Caco-2 (cell line): ENCODE data around the gene PPP1R12C. TPM values are rescaled to one million over a fixed set of nuclear protein-coding genes. Genes with fewer than 3 reads are reported as not detected.

Experiments
- BruUV-seq: library from RNA; stranded (reverse); fragments of 400-500 nt; replicated peaks from 2 replicates; lab custom pipeline; 2021; lab: Mats Ljungman, UMichigan
- CTCF ChIA-PET: fragments of 300-600 bp; sonication (Branson Sonifier 250); formaldehyde crosslinking; loops from one replicate; lab custom pipeline; 2022; ENCODE audit warnings: antibody characterized with exemption; lab: Charles Lee
- POLR2A ChIA-PET: fragments of 300-600 bp; sonication (Branson Sonifier 250); formaldehyde crosslinking; loops from one replicate; lab custom pipeline; 2022; ENCODE audit warnings: antibody characterized with exemption; lab: Charles Lee
- DNase-seq, 2 experiments: peaks; one replicate each; pipeline versions ENCODE4 v3.0.0 to v3.0.0-alpha.2; 2020 to 2022
- H3K27me3 ChIP-seq: replicated peaks from 2 replicates; pipeline ENCODE4 v1.6.0; 2011; ENCODE audit warnings: low read length; ENCODE audit not compliant: control insufficient read depth, insufficient read depth
- H3K36me3 ChIP-seq: 2 replicates; pipeline ENCODE4 v1.5.1; 2011; ENCODE audit warnings: low read length; ENCODE audit not compliant: control insufficient read depth, insufficient read depth
- H3K4me1 ChIP-seq: fragments of 250-450 bp; sonication (Bioruptor Pico); 2 replicates; pipeline ENCODE4 v1.5.1; 2020; ENCODE audit warnings: mild to moderate bottlenecking
- H3K4me3 ChIP-seq: 2 replicates; pipeline ENCODE4 v1.5.1; 2011; ENCODE audit warnings: low read depth, mild to moderate bottlenecking, control low read depth, low read length
- H3K9me3 ChIP-seq: fragments of 250-450 bp; sonication (Bioruptor Pico); 2 replicates; pipeline ENCODE4 v1.5.1; 2020; ENCODE audit warnings: mild to moderate bottlenecking, moderate library complexity
- H3K27ac Mint-ChIP-seq: one replicate; pipeline ENCODE4 v1.8.0; 2022; ENCODE audit warnings: mixed read lengths; ENCODE audit not compliant: unreplicated experiment
- H3K27me3 Mint-ChIP-seq: one replicate; pipeline ENCODE4 v1.8.0; 2022; ENCODE audit warnings: mixed read lengths; ENCODE audit not compliant: insufficient read depth, unreplicated experiment
- H3K36me3 Mint-ChIP-seq: one replicate; pipeline ENCODE4 v1.8.0; 2022; ENCODE audit warnings: mild to moderate bottlenecking, mixed read lengths; ENCODE audit not compliant: insufficient read depth, unreplicated experiment
- H3K4me1 Mint-ChIP-seq: one replicate; pipeline ENCODE4 v1.8.0; 2022; ENCODE audit warnings: low read depth, mixed read lengths; ENCODE audit not compliant: unreplicated experiment
- H3K4me3 Mint-ChIP-seq: one replicate; pipeline ENCODE4 v1.8.0; 2022; ENCODE audit warnings: mild to moderate bottlenecking, moderate library complexity, mixed read lengths; ENCODE audit not compliant: unreplicated experiment
- H3K9me3 Mint-ChIP-seq: one replicate; pipeline ENCODE4 v1.8.0; 2022; ENCODE audit warnings: mixed read lengths; ENCODE audit not compliant: unreplicated experiment
- intact Hi-C: fragments of 100-400 bp; cut with micrococcal nuclease; formaldehyde crosslinking; loops from one replicate; pipeline ENCODE4 v1.10.0; 2022; ENCODE audit not compliant: unreplicated experiment
- total RNA-seq: library from RNA; stranded (reverse); gene quantifications from 2 replicates; pipeline ENCODE4 v1.2.3, GENCODE V29; 2022
- TF ChIP-seq, protein P1 (sequence below), 2 experiments: fragments of 200-600 bp in 1 of 2; IDR thresholded peaks; 1 replicate in 1 of 2; 2 replicates in 1 of 2; pipeline versions ENCODE4 v1.5.1 to v1.8.0; 2011 to 2022; ENCODE audit warnings: antibody characterized with exemption in 1 of 2, control low read depth in 1 of 2, inconsistent platforms in 1 of 2, low read depth in 1 of 2, low read length in 1 of 2, mild to moderate bottlenecking in 1 of 2, moderate library complexity in 1 of 2; ENCODE audit not compliant: insufficient read depth in 1 of 2, severe bottlenecking in 1 of 2, unreplicated experiment in 1 of 2

The PPP1R12C gene
- total RNA-seq, 1 experiment from 2014 or later = 104 TPM

DNA sequence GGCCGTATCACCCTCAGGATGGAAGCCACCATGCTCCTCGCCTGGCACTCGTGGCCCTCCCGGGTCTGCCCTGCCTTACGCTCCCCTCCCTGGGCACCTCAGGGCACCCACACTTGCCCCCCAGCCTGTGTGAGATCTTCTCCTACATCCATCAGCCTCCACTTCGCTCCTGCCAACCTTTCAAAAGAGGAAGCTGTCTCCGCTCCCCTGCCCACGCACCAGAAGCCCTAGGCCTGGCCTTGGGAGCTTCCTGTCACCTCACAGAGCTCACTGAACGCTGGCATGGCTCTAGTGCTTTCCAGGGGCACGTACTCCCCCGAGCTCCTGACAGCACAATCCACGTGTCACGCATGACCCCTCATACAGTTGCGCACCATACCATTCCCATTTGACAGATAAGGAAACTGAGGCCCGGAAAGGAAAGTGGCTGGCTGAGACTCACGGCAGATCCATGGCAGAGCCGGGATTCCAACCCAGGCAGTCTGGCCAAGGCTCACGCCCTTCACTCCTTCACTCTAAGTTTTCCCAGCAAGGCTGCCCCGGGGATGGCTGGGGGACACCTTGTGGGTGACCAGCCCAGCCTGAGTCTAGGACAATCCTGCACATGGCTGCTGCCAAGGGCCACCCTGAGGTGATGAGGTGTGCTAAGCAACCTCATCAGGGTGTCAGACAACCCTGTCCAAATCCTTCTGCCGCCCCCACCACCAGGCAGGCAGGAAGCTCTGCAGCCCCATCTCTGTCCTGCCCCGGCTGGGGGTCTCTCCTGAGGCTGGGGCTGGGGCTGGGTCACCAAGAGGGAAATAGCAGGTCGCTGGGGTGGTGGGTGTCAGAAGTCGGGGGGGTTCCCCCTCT is 19.3 kb downstream of the PPP1R12C start:
- H3K27me3 Mint-ChIP-seq = no peaks in the 10 kb centered on the region
- ChIA-PET CTCF (no interaction called here), POLR2A (no interaction called here)
- no peaks in the 10 kb centered on the region for H3K4me1 ChIP-seq
- no peaks in the 10 kb centered on the region for H3K27me3 ChIP-seq
- H3K4me3 Mint-ChIP-seq = no peak overlapping the region
- H3K4me1 Mint-ChIP-seq = no peaks in the 10 kb centered on the region
- no TSS peak for BruUV-seq
- no peak overlapping the region for H3K27ac Mint-ChIP-seq
- TF ChIP-seq, protein P1, sequence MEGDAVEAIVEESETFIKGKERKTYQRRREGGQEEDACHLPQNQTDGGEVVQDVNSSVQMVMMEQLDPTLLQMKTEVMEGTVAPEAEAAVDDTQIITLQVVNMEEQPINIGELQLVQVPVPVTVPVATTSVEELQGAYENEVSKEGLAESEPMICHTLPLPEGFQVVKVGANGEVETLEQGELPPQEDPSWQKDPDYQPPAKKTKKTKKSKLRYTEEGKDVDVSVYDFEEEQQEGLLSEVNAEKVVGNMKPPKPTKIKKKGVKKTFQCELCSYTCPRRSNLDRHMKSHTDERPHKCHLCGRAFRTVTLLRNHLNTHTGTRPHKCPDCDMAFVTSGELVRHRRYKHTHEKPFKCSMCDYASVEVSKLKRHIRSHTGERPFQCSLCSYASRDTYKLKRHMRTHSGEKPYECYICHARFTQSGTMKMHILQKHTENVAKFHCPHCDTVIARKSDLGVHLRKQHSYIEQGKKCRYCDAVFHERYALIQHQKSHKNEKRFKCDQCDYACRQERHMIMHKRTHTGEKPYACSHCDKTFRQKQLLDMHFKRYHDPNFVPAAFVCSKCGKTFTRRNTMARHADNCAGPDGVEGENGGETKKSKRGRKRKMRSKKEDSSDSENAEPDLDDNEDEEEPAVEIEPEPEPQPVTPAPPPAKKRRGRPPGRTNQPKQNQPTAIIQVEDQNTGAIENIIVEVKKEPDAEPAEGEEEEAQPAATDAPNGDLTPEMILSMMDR (IDR thresholded peaks at IDR 0.05; ENCODE audit: insufficient read depth in 1 of 2, low read depth in 1 of 2, low read length in 1 of 2, severe bottlenecking in 1 of 2, unreplicated experiment in 1 of 2) = no peak
- H3K36me3 Mint-ChIP-seq = peaks cover 22% of the 10 kb centered on the region
- H3K4me3 ChIP-seq = no peak overlapping the region
- no peak for DNase-seq
- H3K9me3 ChIP-seq = peaks cover 4% of the 10 kb centered on the region; the same call in 1 of the 2 replicates
- intact Hi-C loops = no loop called here
- H3K9me3 Mint-ChIP-seq = no peaks in the 10 kb centered on the region
- peaks cover 1% of the 10 kb centered on the region; the same call in 1 of the 2 replicates for H3K36me3 ChIP-seq

DNA sequence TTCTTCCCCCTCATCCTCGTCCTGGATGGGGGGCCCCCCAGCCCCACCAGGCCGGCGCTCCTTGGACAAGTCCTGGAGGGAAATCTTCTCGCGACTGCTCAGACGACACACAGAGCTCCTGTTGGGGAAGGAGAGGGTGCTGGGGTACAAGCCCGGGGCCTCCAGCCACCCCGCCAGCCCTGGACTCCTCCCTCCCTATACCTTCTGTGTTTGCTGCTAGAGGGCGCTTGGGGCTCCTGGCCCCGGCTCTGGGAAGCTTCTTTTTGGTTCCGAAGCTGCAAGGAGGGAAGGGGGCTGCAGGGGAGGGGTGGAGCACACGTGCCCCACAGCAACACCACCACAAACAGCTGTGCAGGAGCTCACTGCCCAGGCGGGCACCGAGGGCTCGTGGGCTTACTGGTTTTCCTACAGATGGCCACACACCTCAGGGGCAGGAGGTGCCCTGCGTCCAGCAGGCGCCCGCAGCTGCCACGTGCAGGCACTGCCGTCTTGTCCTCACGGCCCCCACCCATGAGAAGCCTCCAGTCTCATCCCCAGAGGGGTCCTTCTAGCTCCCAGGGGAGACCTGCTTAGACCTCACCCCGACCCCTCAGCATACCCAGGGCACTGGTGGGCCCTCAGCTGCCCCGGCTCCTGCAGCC is 21.3 kb downstream of the PPP1R12C start:
- Mint-ChIP-seq H3K27me3 (no peaks in the 10 kb centered on the region), H3K36me3 (peaks cover 31% of the 10 kb centered on the region), H3K4me3 (no peak overlapping the region), H3K4me1 (no peaks in the 10 kb centered on the region), H3K9me3 (no peaks in the 10 kb centered on the region), H3K27ac (no peak overlapping the region)
- intact Hi-C loops = no loop called here
- Histone ChIP-seq H3K4me3 (no peak overlapping the region), H3K27me3 (no peaks in the 10 kb centered on the region), H3K9me3 (no peaks in the 10 kb centered on the region), H3K36me3 (peaks cover 3% of the 10 kb centered on the region), H3K4me1 (no peaks in the 10 kb centered on the region)
- POLR2A ChIA-PET = interaction anchor here (0.6 kb wide), 1 partner anchor 35 kb away, joined by 5 read pairs; no protein-coding TSS in a partner anchor
- no peak for DNase-seq
- TF ChIP-seq, protein P1 (IDR thresholded peaks at IDR 0.05; ENCODE audit: insufficient read depth in 1 of 2, low read depth in 1 of 2, low read length in 1 of 2, severe bottlenecking in 1 of 2, unreplicated experiment in 1 of 2) = no peak
- CTCF ChIA-PET = interaction anchor here (0.6 kb wide), 2 partner anchors 65 to 326 kb away, joined by 3 read pairs; no protein-coding TSS in a partner anchor
- no TSS peak for BruUV-seq

DNA sequence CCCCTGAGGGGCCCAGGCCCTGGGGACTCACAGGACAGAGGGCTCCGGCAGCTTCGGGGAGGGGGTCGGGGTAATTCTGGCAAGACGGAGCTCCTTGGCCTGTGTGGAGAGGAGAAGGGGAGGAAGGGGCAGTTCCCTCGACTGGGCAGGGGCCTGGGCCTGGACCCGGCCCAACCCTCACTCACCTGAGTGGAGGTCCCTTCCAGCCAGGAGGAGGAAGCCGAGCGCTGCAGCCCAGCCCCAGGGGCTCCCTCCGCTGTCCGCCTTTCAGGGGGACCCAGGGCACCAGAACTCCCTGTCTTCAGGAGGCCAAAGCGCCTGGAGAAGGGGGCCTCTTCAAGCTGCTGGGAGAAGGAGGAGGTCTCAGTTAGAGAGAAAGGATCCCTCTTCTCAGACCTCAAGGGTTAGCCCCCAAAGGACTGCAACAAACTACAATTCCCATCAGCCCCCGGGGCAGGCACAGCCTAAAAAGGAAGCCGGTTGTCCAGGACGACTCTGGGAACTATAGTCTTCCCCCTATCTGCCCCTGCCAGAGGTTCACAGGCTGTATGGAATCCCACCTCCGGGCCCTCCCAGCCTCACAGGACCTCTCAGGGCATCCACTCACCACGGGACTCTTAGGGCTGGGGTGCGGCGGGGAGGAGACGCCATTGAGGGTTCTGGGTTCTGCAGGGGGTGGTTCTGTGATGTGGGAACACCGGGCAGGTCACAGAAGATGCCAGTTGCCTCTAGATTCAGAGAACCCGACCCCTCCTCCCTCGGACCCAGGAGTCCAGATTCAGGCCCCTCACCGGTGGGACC is 22.0 kb downstream of the PPP1R12C start:
- no TSS peak for BruUV-seq
- Mint-ChIP-seq H3K4me3 (no peak overlapping the region), H3K27ac (no peak overlapping the region), H3K36me3 (peaks cover 38% of the 10 kb centered on the region), H3K27me3 (no peaks in the 10 kb centered on the region), H3K4me1 (no peaks in the 10 kb centered on the region), H3K9me3 (no peaks in the 10 kb centered on the region)
- Histone ChIP-seq H3K27me3 (no peaks in the 10 kb centered on the region), H3K36me3 (peaks cover 3% of the 10 kb centered on the region), H3K9me3 (no peaks in the 10 kb centered on the region), H3K4me3 (no peak overlapping the region), H3K4me1 (no peaks in the 10 kb centered on the region)
- POLR2A ChIA-PET = interaction anchor here (0.6 kb wide), 1 partner anchor 31 kb away, joined by 4 read pairs; no protein-coding TSS in a partner anchor
- intact Hi-C loops = no loop called here
- no peak for DNase-seq
- CTCF ChIA-PET = interaction anchor here (0.6 kb wide), 1 partner anchor 326 kb away, joined by 3 read pairs; no protein-coding TSS in a partner anchor
- TF ChIP-seq, protein P1 (IDR thresholded peaks at IDR 0.05; ENCODE audit: insufficient read depth in 1 of 2, low read depth in 1 of 2, low read length in 1 of 2, severe bottlenecking in 1 of 2, unreplicated experiment in 1 of 2) = no peak
